Naive thymus-derived CD4-positive, alpha-beta T cell (primary cell): ENCODE measurements around the gene HAUS1. TPM values are rescaled to one million over a fixed set of nuclear protein-coding genes. Genes with fewer than 3 reads are reported as not detected.

Experiments
- ATAC-seq: fragments of 150-1000 bp; cut with Tn5 transposase; 2 replicates; pipeline ENCODE4 v1.10.0; 2021; ENCODE audit warnings: mild to moderate bottlenecking, moderate library complexity
- CTCF ChIA-PET: fragments of 350-600 bp; sonication (Branson Sonifier 250); formaldehyde crosslinking; loops from one replicate; lab custom pipeline; 2021; ENCODE audit warnings: antibody characterized with exemption; lab: Charles Lee
- POLR2A ChIA-PET: fragments of 350-600 bp; sonication (Branson Sonifier 250); formaldehyde crosslinking; loops from one replicate; lab custom pipeline; 2021; ENCODE audit warnings: antibody characterized with exemption, inconsistent platforms; lab: Charles Lee
- DNase-seq, 9 donors: peaks; one replicate each; pipeline versions ENCODE4 v3.0.0 to v3.0.0-alpha.2; 2020 to 2022; ENCODE audit warnings: mixed read lengths in 1 of 9
- H3K27ac ChIP-seq: one replicate; pipeline ENCODE4 v1.7.0; 2013; ENCODE audit warnings: mild to moderate bottlenecking, low read depth, low read length, moderate library complexity
- H3K27me3 ChIP-seq, 2 donors: one replicate each; pipeline ENCODE4 v1.7.0; 2013; ENCODE audit warnings: low read length in 2 of 2, mild to moderate bottlenecking in 2 of 2, moderate library complexity in 2 of 2; ENCODE audit not compliant: control insufficient read depth in 2 of 2, insufficient read depth in 2 of 2
- H3K36me3 ChIP-seq, 3 experiments: 1 replicate in 2 of 3; 2 replicates in 1 of 3; pipeline ENCODE4 v1.7.0; 2013; ENCODE audit warnings: low read length in 3 of 3, mild to moderate bottlenecking in 3 of 3, moderate library complexity in 1 of 3; ENCODE audit not compliant: insufficient read depth in 3 of 3, control insufficient read depth in 2 of 3
- H3K4me1 ChIP-seq, 2 donors: one replicate each; pipeline ENCODE4 v1.7.0; 2013; ENCODE audit warnings: low read length in 2 of 2, mild to moderate bottlenecking in 2 of 2, moderate library complexity in 1 of 2; ENCODE audit not compliant: control insufficient read depth in 2 of 2, insufficient read depth in 2 of 2
- H3K4me3 ChIP-seq: 2 replicates; pipeline ENCODE4 v1.7.0; 2013; ENCODE audit warnings: mild to moderate bottlenecking, low read length
- H3K9me3 ChIP-seq, 3 experiments: 1 replicate in 2 of 3; 2 replicates in 1 of 3; pipeline ENCODE4 v1.7.0; 2013; ENCODE audit warnings: low read length in 3 of 3; ENCODE audit not compliant: control insufficient read depth in 2 of 3
- H3K27ac Mint-ChIP-seq, 9 donors: one replicate each; pipeline ENCODE4 v1.8.0; 2020 to 2022; ENCODE audit warnings: mixed read lengths in 9 of 9, mild to moderate bottlenecking in 8 of 9, moderate library complexity in 5 of 9, inconsistent platforms in 2 of 9
- H3K27me3 Mint-ChIP-seq, 5 donors: one replicate each; pipeline ENCODE4 v1.8.0; 2021 to 2022; ENCODE audit warnings: mixed read lengths in 5 of 5, mild to moderate bottlenecking in 1 of 5
- H3K36me3 Mint-ChIP-seq, 5 donors: one replicate each; pipeline ENCODE4 v1.8.0; 2020 to 2022; ENCODE audit warnings: mixed read lengths in 5 of 5, mild to moderate bottlenecking in 3 of 5, inconsistent platforms in 1 of 5
- H3K4me1 Mint-ChIP-seq, 7 donors: one replicate each; pipeline ENCODE4 v1.8.0; 2020 to 2022; ENCODE audit warnings: mixed read lengths in 7 of 7, mild to moderate bottlenecking in 3 of 7, inconsistent platforms in 1 of 7
- H3K4me3 Mint-ChIP-seq, 10 donors: one replicate each; pipeline ENCODE4 v1.8.0; 2020 to 2022; ENCODE audit warnings: mild to moderate bottlenecking in 10 of 10, mixed read lengths in 10 of 10, moderate library complexity in 6 of 10, inconsistent platforms in 2 of 10
- H3K9me3 Mint-ChIP-seq, 11 donors: one replicate each; pipeline ENCODE4 v1.8.0; 2020 to 2022; ENCODE audit warnings: mixed read lengths in 11 of 11, mild to moderate bottlenecking in 4 of 11, inconsistent platforms in 1 of 11, moderate library complexity in 1 of 11
- intact Hi-C, 2 donors: fragments of 100-400 bp; cut with micrococcal nuclease; formaldehyde crosslinking; loops; one replicate each; pipeline ENCODE4 v1.15.1; 2023
- polyA plus RNA-seq, 2 donors: library from polyadenylated mRNA; unstranded; fragments of 300-500 nt; fragmentation: Illumina TruSeq; gene quantifications; one replicate each; pipeline ENCODE4 v1.2.3, GENCODE V29; 2021
- total RNA-seq, 6 experiments: library from RNA in 5 of 6; stranded (reverse) in 5 of 6; gene quantifications; 1 replicate in 5 of 6; 2 replicates in 1 of 6; pipeline ENCODE4 v1.2.3 and lab custom pipeline; 2021 to 2026

Gene HAUS1
- total and polyA plus RNA-seq, 7 experiments from 2014 or later, result 10.4 to 47.2 (median 23.4) TPM

DNA sequence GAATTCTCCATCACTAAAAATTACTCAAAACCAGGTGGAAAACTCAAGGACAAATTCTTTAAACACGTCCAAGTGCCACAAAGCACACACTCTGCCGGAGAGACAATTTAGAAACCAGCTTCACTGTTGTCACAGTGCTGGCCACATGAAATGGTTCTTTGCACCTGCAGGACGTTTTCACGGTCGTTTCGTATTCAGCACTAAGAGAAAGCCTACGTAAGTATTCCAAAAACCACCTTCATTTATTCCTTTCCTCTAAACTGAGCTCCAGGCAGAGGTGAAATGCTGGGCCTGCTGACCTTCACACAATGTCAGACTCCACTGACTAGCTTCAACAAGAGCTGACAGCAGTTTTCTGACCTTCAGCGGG lies 6.8 kb upstream of the HAUS1 start:
- ATAC-seq, result peak; percentile 36
- Mint-ChIP-seq H3K36me3 (peaks cover 0 to 11% (median 7%) of the 10 kb centered on the region in 5 donors), H3K27ac (peak overlapping the region; percentile 94 to 99 (median 97)), H3K9me3 (peaks cover 0 to 3% (median 0%) of the 10 kb centered on the region in 11 donors), H3K4me3 (peak overlapping the region; percentile 92 to 99 (median 96)), H3K27me3 (peaks cover 0 to 2% (median 0%) of the 10 kb centered on the region in 5 donors), H3K4me1 (peaks cover 18 to 43% (median 34%) of the 10 kb centered on the region in 7 donors)
- intact Hi-C loops, result loop anchor here in 1 of 2 donors (5.0 kb wide), 3 partner anchors 60 to 1835 kb away; partner anchors contain the start of gene SMAD2
- peaks cover 0 to 13% (median 0%) of the 10 kb centered on the region in 3 experiments for H3K36me3 ChIP-seq
- CTCF ChIA-PET, result interaction anchor here (1.0 to 1.9 kb wide), 3 partner anchors 24 to 561 kb away, joined by 3 to 8 read pairs (median 4); a partner anchor contains a TSS
- no peaks in the 10 kb centered on the region for H3K9me3 ChIP-seq
- H3K27me3 ChIP-seq, result no peaks in the 10 kb centered on the region
- H3K4me1 ChIP-seq, result peaks cover 18 to 32% of the 10 kb centered on the region in 2 donors
- peak overlapping the region; percentile 92 for H3K4me3 ChIP-seq
- peak overlapping the region; percentile 94 for H3K27ac ChIP-seq
- POLR2A ChIA-PET, result interaction anchor here (0.8 to 1.6 kb wide), 6 partner anchors 8 to 76 kb away, joined by 3 to 6 read pairs (median 4); a partner anchor contains a TSS
- peak in 7 of 9 donors; percentile 11 to 34 (median 26) for DNase-seq

GRCh38 chr18:46097801-46098615 lies 6.2 kb upstream of the HAUS1 start, which contains the start of gene ATP5F1A:
TSS of gene ATP5F1A (minus strand) at chr18:46098296. CDS start at chr18:46098231, 65 bp downstream.
- intact Hi-C loops, result loop anchor here (1.0 to 5.0 kb wide), 10 partner anchors 59 to 1834 kb away; partner anchors contain the start of genes EPG5 (in 2 of the 2) and SMAD2 (in 2 of the 2)
- ChIA-PET POLR2A (interaction anchor here (0.8 to 1.6 kb wide), 7 partner anchors 9 to 367 kb away, joined by 3 to 6 read pairs (median 3); a partner anchor contains a TSS), CTCF (interaction anchor here (1.0 to 1.9 kb wide), 3 partner anchors 25 to 560 kb away, joined by 3 to 8 read pairs (median 4); a partner anchor contains a TSS)

DNA sequence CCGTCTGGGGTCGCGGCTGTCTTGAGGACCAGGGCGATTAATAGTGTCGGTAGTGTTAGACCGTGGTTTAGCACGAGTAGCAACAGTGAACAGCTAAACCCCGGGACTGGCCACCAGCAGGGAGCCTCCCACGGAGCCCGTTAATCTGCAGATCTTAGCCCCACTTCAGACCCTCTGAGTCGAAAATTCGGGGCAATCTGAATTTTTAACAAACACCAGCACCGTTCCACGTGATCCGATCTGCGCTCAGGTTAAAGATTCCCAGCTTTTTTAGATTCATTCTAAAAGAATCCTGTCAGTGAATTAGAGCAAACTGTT lies 5.6 kb upstream of the HAUS1 start:
- intact Hi-C loops, result loop anchor here (1.0 to 5.0 kb wide), 10 partner anchors 59 to 1834 kb away; partner anchors contain the start of genes EPG5 (in 2 of the 2) and SMAD2 (in 2 of the 2)

More at GRCh38 chr18:46097801-46098615, 6.2 kb upstream of the HAUS1 start, which contains the start of gene ATP5F1A:
- Histone ChIP-seq H3K27me3 (no peaks in the 10 kb centered on the region), H3K36me3 (peaks cover 0 to 12% (median 0%) of the 10 kb centered on the region in 3 experiments), H3K4me1 (peaks cover 18 to 32% of the 10 kb centered on the region in 2 donors), H3K9me3 (no peaks in the 10 kb centered on the region), H3K27ac (peak within 1 kb of the TSS; percentile 94), H3K4me3 (peak within 1 kb of the TSS; percentile 92)
- Mint-ChIP-seq H3K27ac (peak within 1 kb of the TSS; percentile 94 to 99 (median 97)), H3K9me3 (peaks cover 0 to 3% (median 0%) of the 10 kb centered on the region in 11 donors), H3K4me1 (peaks cover 18 to 43% (median 35%) of the 10 kb centered on the region in 7 donors), H3K4me3 (peak within 1 kb of the TSS; percentile 92 to 99 (median 96)), H3K36me3 (peaks cover 0 to 11% (median 7%) of the 10 kb centered on the region in 5 donors), H3K27me3 (peaks cover 0 to 2% (median 0%) of the 10 kb centered on the region in 5 donors)
- DNase-seq, result peak; percentile 69 to 86 (median 80)
- ATAC-seq, result peak; percentile 94

GRCh38 chr18:46099463-46099862 lies 4.7 kb upstream of the HAUS1 start:
- H3K27ac ChIP-seq, result no peak overlapping the region
- no peaks in the 10 kb centered on the region for H3K9me3 ChIP-seq
- H3K4me3 ChIP-seq, result no peak overlapping the region
- H3K4me1 ChIP-seq, result peaks cover 18 to 27% of the 10 kb centered on the region in 2 donors
- no peaks in the 10 kb centered on the region for H3K27me3 ChIP-seq
- H3K27me3 Mint-ChIP-seq, result peaks cover 0 to 2% (median 0%) of the 10 kb centered on the region in 5 donors
- peaks cover 0 to 10% (median 0%) of the 10 kb centered on the region in 3 experiments for H3K36me3 ChIP-seq
- DNase-seq, result no peak
- no peak for ATAC-seq
- H3K27ac Mint-ChIP-seq, result peak overlapping the region in 1 of 9 donors; percentile 97
- H3K9me3 Mint-ChIP-seq, result peaks cover 0 to 3% (median 0%) of the 10 kb centered on the region in 11 donors
- intact Hi-C loops, result loop anchor here (2.0 to 5.0 kb wide), 5 partner anchors 58 to 1833 kb away; partner anchors contain the start of gene SMAD2 (in 2 of the 2)
- H3K4me1 Mint-ChIP-seq, result peaks cover 9 to 40% (median 35%) of the 10 kb centered on the region in 7 donors
- ChIA-PET POLR2A (interaction anchor here (1.1 kb wide), 1 partner anchor 369 kb away, joined by 3 read pairs; no protein-coding TSS in a partner anchor), CTCF (no interaction called here)
- peaks cover 0 to 11% (median 5%) of the 10 kb centered on the region in 5 donors for H3K36me3 Mint-ChIP-seq
- H3K4me3 Mint-ChIP-seq, result peak overlapping the region in 2 of 10 donors; percentile 94 to 96

More for the DNA sequence above, 5.6 kb upstream of the HAUS1 start:
- Mint-ChIP-seq H3K27ac (peak overlapping the region; percentile 94 to 99 (median 97)), H3K9me3 (peaks cover 0 to 3% (median 0%) of the 10 kb centered on the region in 11 donors), H3K36me3 (peaks cover 0 to 11% (median 7%) of the 10 kb centered on the region in 5 donors), H3K4me1 (peaks cover 14 to 40% (median 35%) of the 10 kb centered on the region in 7 donors), H3K4me3 (peak overlapping the region; percentile 92 to 99 (median 96)), H3K27me3 (peaks cover 0 to 2% (median 0%) of the 10 kb centered on the region in 5 donors)
- peak overlapping the region; percentile 92 for H3K4me3 ChIP-seq
- POLR2A ChIA-PET, result interaction anchor here (1.0 to 1.6 kb wide), 4 partner anchors 9 to 368 kb away, joined by 3 to 4 read pairs (median 4); no protein-coding TSS in a partner anchor
- peak overlapping the region; percentile 94 for H3K27ac ChIP-seq
- no peaks in the 10 kb centered on the region for H3K9me3 ChIP-seq
- no peak for ATAC-seq
- H3K36me3 ChIP-seq, result peaks cover 0 to 7% (median 0%) of the 10 kb centered on the region in 3 experiments
- no peak for DNase-seq
- H3K27me3 ChIP-seq, result no peaks in the 10 kb centered on the region
- H3K4me1 ChIP-seq, result peaks cover 18 to 32% of the 10 kb centered on the region in 2 donors
- CTCF ChIA-PET, result interaction anchor here (1.0 to 1.9 kb wide), 3 partner anchors 25 to 560 kb away, joined by 3 to 8 read pairs (median 4); a partner anchor contains a TSS

DNA sequence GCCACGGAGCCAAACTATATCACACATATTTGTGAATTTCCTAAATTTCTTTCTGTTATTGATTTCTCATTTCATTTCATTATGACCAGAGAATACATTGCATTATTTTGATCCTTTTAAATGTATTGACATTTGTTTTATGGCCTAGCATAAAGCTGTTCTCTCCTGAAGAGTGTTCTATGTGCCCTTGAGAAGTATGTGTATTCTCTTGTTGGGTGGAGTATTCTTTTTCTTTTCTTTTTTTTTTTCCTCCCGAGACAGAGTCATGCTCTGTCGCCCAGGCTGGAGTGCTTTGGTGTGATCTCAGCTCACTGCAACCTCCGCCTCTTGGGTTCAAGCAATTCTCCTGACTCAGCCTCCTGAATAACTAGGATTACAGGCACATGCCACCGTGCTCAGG lies 5.2 kb downstream of the HAUS1 start:
- Histone ChIP-seq H3K9me3 (no peaks in the 10 kb centered on the region), H3K27ac (no peak overlapping the region), H3K4me1 (peaks cover 5% of the 10 kb centered on the region in 2 donors), H3K36me3 (peaks cover 0 to 5% (median 0%) of the 10 kb centered on the region in 3 experiments), H3K27me3 (no peaks in the 10 kb centered on the region), H3K4me3 (no peak overlapping the region)
- H3K36me3 Mint-ChIP-seq, result peaks cover 6 to 24% (median 12%) of the 10 kb centered on the region in 5 donors
- H3K27me3 Mint-ChIP-seq, result no peaks in the 10 kb centered on the region
- no peak overlapping the region for H3K4me3 Mint-ChIP-seq
- peak overlapping the region in 2 of 9 donors; percentile 43 to 45 for H3K27ac Mint-ChIP-seq
- ATAC-seq (no peak), DNase-seq (no peak)
- no peaks in the 10 kb centered on the region for H3K9me3 Mint-ChIP-seq
- peaks cover 15 to 37% (median 24%) of the 10 kb centered on the region in 7 donors for H3K4me1 Mint-ChIP-seq
- intact Hi-C loops, result loop anchor here in 1 of 2 donors (5.0 kb wide), 1 partner anchor 103 kb away; no protein-coding TSS in a partner anchor
- POLR2A ChIA-PET, result no interaction called here
- CTCF ChIA-PET, result no interaction called here
